Neural cell (in vitro differentiated cells): Measurements from ENCODE around the gene ANKRD13C. TPM values are rescaled to one million over a fixed set of nuclear protein-coding genes. Genes with fewer than 3 reads are reported as not detected.
A peak's percentile ranks its signal among the peaks of the same experiment; 100 is the strongest.

Experiments used
- H2AFZ ChIP-seq: fragments of 200-600, 300-800 bp; sonication (generic), shearing (Covaris generic); 2 replicates; pipeline ENCODE4 v1.6.0; 2014; ENCODE audit warnings: low read depth, mild to moderate bottlenecking, antibody characterized with exemption, low read length, moderate library complexity
- H3F3A ChIP-seq: fragments of 200-600 bp; shearing (Covaris generic); 2 replicates; pipeline ENCODE4 v1.6.1; 2016; ENCODE audit warnings: mild to moderate bottlenecking, moderate library complexity, mixed read lengths, antibody characterized with exemption, low read length; ENCODE audit not compliant: insufficient read depth, poor library complexity, severe bottlenecking
- H3K27ac ChIP-seq: fragments of 200-600, 300-800 bp; sonication (generic), shearing (Covaris generic); 2 replicates; pipeline ENCODE4 v1.5.1; 2014; ENCODE audit warnings: mild to moderate bottlenecking, low read length, moderate library complexity
- H3K27me3 ChIP-seq: fragments of 300-800, 200-600 bp; sonication (generic), shearing (Covaris generic); 2 replicates; pipeline ENCODE4 v1.6.0; 2014; ENCODE audit warnings: mild to moderate bottlenecking, low read depth, low read length, moderate library complexity; ENCODE audit not compliant: insufficient read depth
- H3K36me3 ChIP-seq: fragments of 300-800, 200-600 bp; sonication (generic), shearing (Covaris generic); 2 replicates; pipeline ENCODE4 v1.5.1; 2014; ENCODE audit warnings: mild to moderate bottlenecking, antibody characterized with exemption, low read length, moderate library complexity; ENCODE audit not compliant: insufficient read depth
- H3K4me2 ChIP-seq: fragments of 300-800, 200-600 bp; sonication (generic), shearing (Covaris generic); 2 replicates; pipeline ENCODE4 v1.6.0; 2014; ENCODE audit warnings: mild to moderate bottlenecking, low read length
- H3K4me3 ChIP-seq: fragments of 300-800, 200-600 bp; sonication (generic), shearing (Covaris generic); 2 replicates; pipeline ENCODE4 v1.5.1; 2014; ENCODE audit warnings: mild to moderate bottlenecking, low read length, moderate library complexity
- H3K79me2 ChIP-seq: fragments of 200-600 bp; shearing (Covaris generic); replicated peaks from 2 replicates; pipeline ENCODE4 v1.6.0; 2014; ENCODE audit warnings: mild to moderate bottlenecking, low read length, moderate library complexity; ENCODE audit not compliant: insufficient read depth
- H3K9ac ChIP-seq: fragments of 300-800, 200-600 bp; sonication (generic), shearing (Covaris generic); 2 replicates; pipeline ENCODE4 v1.6.1; 2016; ENCODE audit warnings: mild to moderate bottlenecking, low read length, mixed read lengths
- H3K9me2 ChIP-seq: fragments of 200-600 bp; shearing (Covaris generic); 2 replicates; pipeline ENCODE4 v1.6.1; 2016; ENCODE audit warnings: mild to moderate bottlenecking, low read length, mixed read lengths; ENCODE audit not compliant: insufficient read depth
- H3K9me3 ChIP-seq: fragments of 200-600, 300-800 bp; sonication (generic), shearing (Covaris generic); 2 replicates; pipeline ENCODE4 v1.6.1; 2016; ENCODE audit warnings: mild to moderate bottlenecking, mixed run types, low read length, moderate library complexity, mixed read lengths
- H4K20me1 ChIP-seq: fragments of 200-600 bp; shearing (Covaris generic); 2 replicates; pipeline ENCODE4 v1.6.1; 2016; ENCODE audit warnings: mild to moderate bottlenecking, mixed run types; ENCODE audit not compliant: insufficient read depth
- EP300 ChIP-seq: fragments of 450-650 bp; conservative IDR thresholded peaks from 2 replicates; pipeline ENCODE4 v1.6.1; 2014; ENCODE audit warnings: antibody characterized with exemption, mild to moderate bottlenecking, moderate library complexity; ENCODE audit not compliant: poor library complexity, severe bottlenecking
- EZH2 ChIP-seq: fragments of 200-600, 300-800 bp; shearing (Covaris generic), sonication (generic); IDR thresholded peaks from 2 replicates; pipeline ENCODE4 v1.6.1; 2014; ENCODE audit warnings: antibody characterized with exemption, low read length, borderline replicate concordance, mild to moderate bottlenecking; ENCODE audit not compliant: insufficient read depth, poor library complexity, severe bottlenecking
- MXI1 ChIP-seq: fragments of 450-650 bp; conservative IDR thresholded peaks from 2 replicates; pipeline ENCODE4 v1.6.1; 2014; ENCODE audit warnings: antibody characterized with exemption, mild to moderate bottlenecking; ENCODE audit not compliant: poor library complexity, severe bottlenecking
- POLR2AphosphoS5 ChIP-seq: IDR thresholded peaks from 2 replicates; pipeline ENCODE4 v1.6.1; 2012
- RAD21 ChIP-seq: fragments of 450-650 bp; conservative IDR thresholded peaks from 2 replicates; pipeline ENCODE4 v1.6.1; 2014; ENCODE audit warnings: antibody characterized with exemption, mild to moderate bottlenecking, moderate library complexity
- SMC3 ChIP-seq: fragments of 450-650 bp; conservative IDR thresholded peaks from 2 replicates; pipeline ENCODE4 v1.6.1; 2014; ENCODE audit warnings: antibody characterized with exemption, mild to moderate bottlenecking, moderate library complexity; ENCODE audit not compliant: poor library complexity
- TAF1 ChIP-seq: IDR thresholded peaks from 2 replicates; pipeline ENCODE4 v1.6.1; 2012; ENCODE audit warnings: low read depth
- polyA plus RNA-seq: library from polyadenylated mRNA; depleted of rRNA; stranded (reverse); fragments of >200 nt; gene quantifications from 2 replicates; pipeline ENCODE4 v1.2.3, GENCODE V29; 2014
- TF ChIP-seq, protein P1 (sequence below): fragments of 450-650 bp; IDR thresholded peaks from 2 replicates; pipeline ENCODE4 v1.5.1; 2014; ENCODE audit warnings: antibody characterized with exemption, mild to moderate bottlenecking, moderate library complexity; ENCODE audit not compliant: poor library complexity, severe bottlenecking
- TF ChIP-seq, protein P2 (sequence below): IDR thresholded peaks from 2 replicates; pipeline ENCODE4 v1.6.1; 2012; ENCODE audit warnings: borderline replicate concordance

ANKRD13C gene
- polyA plus RNA-seq, 1 donor from 2014 or later: 53.3 TPM

DNA sequence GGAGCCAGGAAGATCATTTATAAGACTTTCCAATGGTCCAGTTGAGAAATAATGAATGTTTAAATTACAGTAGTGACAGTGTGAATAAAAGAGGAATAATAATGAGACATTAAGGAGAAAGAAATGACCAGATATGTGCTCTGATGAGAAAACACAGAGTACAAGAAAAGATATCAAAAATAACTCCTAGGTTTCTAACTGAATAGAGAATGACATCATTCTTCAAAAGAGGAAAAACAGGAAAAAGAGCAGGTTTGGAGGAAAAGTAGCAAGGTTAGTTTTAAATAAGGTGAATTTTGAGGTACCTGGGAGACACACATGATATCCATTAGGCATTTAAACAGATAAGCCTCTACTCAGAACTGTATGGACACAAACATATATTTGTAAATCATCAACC lies 55.0 kb downstream of the ANKRD13C start:
- no peak overlapping the region for H3K27ac ChIP-seq
- no peak overlapping the region for H3K4me3 ChIP-seq
- H3K36me3 ChIP-seq: no peaks in the 10 kb centered on the region
- H4K20me1 ChIP-seq: no peaks in the 10 kb centered on the region
- no peak overlapping the region for H3K9ac ChIP-seq
- no peaks in the 10 kb centered on the region for H3K27me3 ChIP-seq
- no peaks in the 10 kb centered on the region for H3K9me2 ChIP-seq
- H3K79me2 ChIP-seq: no peaks in the 10 kb centered on the region
- no peak overlapping the region for H2AFZ ChIP-seq
- TF ChIP-seq EP300 (no peak), TAF1 (no peak), RAD21 (no peak)
- TF ChIP-seq, protein P1, sequence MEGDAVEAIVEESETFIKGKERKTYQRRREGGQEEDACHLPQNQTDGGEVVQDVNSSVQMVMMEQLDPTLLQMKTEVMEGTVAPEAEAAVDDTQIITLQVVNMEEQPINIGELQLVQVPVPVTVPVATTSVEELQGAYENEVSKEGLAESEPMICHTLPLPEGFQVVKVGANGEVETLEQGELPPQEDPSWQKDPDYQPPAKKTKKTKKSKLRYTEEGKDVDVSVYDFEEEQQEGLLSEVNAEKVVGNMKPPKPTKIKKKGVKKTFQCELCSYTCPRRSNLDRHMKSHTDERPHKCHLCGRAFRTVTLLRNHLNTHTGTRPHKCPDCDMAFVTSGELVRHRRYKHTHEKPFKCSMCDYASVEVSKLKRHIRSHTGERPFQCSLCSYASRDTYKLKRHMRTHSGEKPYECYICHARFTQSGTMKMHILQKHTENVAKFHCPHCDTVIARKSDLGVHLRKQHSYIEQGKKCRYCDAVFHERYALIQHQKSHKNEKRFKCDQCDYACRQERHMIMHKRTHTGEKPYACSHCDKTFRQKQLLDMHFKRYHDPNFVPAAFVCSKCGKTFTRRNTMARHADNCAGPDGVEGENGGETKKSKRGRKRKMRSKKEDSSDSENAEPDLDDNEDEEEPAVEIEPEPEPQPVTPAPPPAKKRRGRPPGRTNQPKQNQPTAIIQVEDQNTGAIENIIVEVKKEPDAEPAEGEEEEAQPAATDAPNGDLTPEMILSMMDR: no peak
- H3F3A ChIP-seq: no peaks in the 10 kb centered on the region
- no peaks in the 10 kb centered on the region for H3K9me3 ChIP-seq
- no peak overlapping the region for H3K4me2 ChIP-seq

DNA sequence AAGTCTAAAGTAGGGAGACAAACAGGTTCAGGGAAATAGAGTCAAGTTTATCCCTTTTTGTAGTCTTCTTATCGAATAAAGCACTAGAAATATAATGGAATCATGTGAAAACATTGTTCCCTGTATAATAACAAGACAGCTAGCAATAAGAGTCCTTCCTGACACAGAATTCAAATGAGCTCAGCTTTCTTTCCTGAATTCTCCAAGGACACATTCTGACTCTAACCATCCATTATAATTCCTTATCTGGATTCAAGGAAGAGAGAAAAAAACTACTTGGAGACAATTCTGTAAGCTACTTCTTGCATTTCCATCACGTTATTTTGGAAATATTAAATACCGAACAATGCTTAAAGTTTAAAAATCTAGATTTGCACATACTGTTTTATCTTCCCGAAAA lies 58.8 kb downstream of the ANKRD13C start:
- peak overlapping the region; percentile 22 for H3K9ac ChIP-seq
- no peaks in the 10 kb centered on the region for H3K79me2 ChIP-seq
- H3K36me3 ChIP-seq: peaks cover 3% of the 10 kb centered on the region
- peak overlapping the region; percentile 8 for H3K4me3 ChIP-seq
- H3K9me2 ChIP-seq: no peaks in the 10 kb centered on the region
- H2AFZ ChIP-seq: no peak overlapping the region
- TF ChIP-seq, protein P2, sequence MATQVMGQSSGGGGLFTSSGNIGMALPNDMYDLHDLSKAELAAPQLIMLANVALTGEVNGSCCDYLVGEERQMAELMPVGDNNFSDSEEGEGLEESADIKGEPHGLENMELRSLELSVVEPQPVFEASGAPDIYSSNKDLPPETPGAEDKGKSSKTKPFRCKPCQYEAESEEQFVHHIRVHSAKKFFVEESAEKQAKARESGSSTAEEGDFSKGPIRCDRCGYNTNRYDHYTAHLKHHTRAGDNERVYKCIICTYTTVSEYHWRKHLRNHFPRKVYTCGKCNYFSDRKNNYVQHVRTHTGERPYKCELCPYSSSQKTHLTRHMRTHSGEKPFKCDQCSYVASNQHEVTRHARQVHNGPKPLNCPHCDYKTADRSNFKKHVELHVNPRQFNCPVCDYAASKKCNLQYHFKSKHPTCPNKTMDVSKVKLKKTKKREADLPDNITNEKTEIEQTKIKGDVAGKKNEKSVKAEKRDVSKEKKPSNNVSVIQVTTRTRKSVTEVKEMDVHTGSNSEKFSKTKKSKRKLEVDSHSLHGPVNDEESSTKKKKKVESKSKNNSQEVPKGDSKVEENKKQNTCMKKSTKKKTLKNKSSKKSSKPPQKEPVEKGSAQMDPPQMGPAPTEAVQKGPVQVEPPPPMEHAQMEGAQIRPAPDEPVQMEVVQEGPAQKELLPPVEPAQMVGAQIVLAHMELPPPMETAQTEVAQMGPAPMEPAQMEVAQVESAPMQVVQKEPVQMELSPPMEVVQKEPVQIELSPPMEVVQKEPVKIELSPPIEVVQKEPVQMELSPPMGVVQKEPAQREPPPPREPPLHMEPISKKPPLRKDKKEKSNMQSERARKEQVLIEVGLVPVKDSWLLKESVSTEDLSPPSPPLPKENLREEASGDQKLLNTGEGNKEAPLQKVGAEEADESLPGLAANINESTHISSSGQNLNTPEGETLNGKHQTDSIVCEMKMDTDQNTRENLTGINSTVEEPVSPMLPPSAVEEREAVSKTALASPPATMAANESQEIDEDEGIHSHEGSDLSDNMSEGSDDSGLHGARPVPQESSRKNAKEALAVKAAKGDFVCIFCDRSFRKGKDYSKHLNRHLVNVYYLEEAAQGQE: peak; percentile 98
- TF ChIP-seq MXI1 (no peak), EP300 (peak; percentile 24)
- peak overlapping the region; percentile 85 for H3K27ac ChIP-seq
- no peaks in the 10 kb centered on the region for H3K9me3 ChIP-seq
- no peaks in the 10 kb centered on the region for H3F3A ChIP-seq
- H3K4me2 ChIP-seq: no peak overlapping the region
- H4K20me1 ChIP-seq: no peaks in the 10 kb centered on the region
- no peaks in the 10 kb centered on the region for H3K27me3 ChIP-seq

GRCh38 chr1:70293186-70293843 lies 61.2 kb downstream of the ANKRD13C start:
- Histone ChIP-seq H3F3A (no peaks in the 10 kb centered on the region), H3K36me3 (peaks cover 8% of the 10 kb centered on the region), H3K9me2 (no peaks in the 10 kb centered on the region), H3K27me3 (no peaks in the 10 kb centered on the region), H3K9me3 (no peaks in the 10 kb centered on the region), H3K27ac (no peak overlapping the region), H3K4me3 (no peak overlapping the region), H3K9ac (no peak overlapping the region), H3K79me2 (no peaks in the 10 kb centered on the region), H3K4me2 (no peak overlapping the region), H2AFZ (no peak overlapping the region), H4K20me1 (no peaks in the 10 kb centered on the region)
- TF ChIP-seq MXI1: no peak
- TF ChIP-seq, protein P2: no peak
- TF ChIP-seq TAF1: no peak
- no peak for TF ChIP-seq POLR2AphosphoS5
- no peak for TF ChIP-seq SMC3
- no peak for TF ChIP-seq EZH2
- TF ChIP-seq, protein P1: no peak
- TF ChIP-seq RAD21: no peak
- TF ChIP-seq EP300: no peak
